GM12878 (cell line): ENCODE measurements around the gene GLMP. TPM values are rescaled to one million over a fixed set of nuclear protein-coding genes. Genes with fewer than 3 reads are reported as not detected.

Source experiments
- ATAC-seq: fragments of 200-7000 bp; cut with Tn5 transposase; 3 replicates; pipeline ENCODE4 v1.9.1; 2020; ENCODE audit warnings: mild to moderate bottlenecking, moderate library complexity
- BruUV-seq: library from RNA; stranded (reverse); fragments of 400-500 nt; replicated peaks from 2 replicates; lab custom pipeline; 2021; lab: Mats Ljungman, UMichigan
- CTCF ChIA-PET: fragments of 300-600 bp; sonication (Branson Sonifier 250); formaldehyde crosslinking; extraction: SDS; loops from one replicate; lab custom pipeline; 2021; ENCODE audit warnings: inconsistent platforms; lab: Yijun Ruan, JAX
- POLR2A ChIA-PET: fragments of 350-600 bp; formaldehyde crosslinking; extraction: SDS; loops from one replicate; lab custom pipeline; 2021; ENCODE audit warnings: inconsistent platforms; lab: Charles Lee
- RAD21 ChIA-PET: fragments of 300-600 bp; sonication (Branson Sonifier 250); formaldehyde crosslinking; loops from one replicate; lab custom pipeline; 2023; ENCODE audit warnings: antibody characterized with exemption; ENCODE audit not compliant: unreplicated experiment; lab: Charles Lee
- SMC1A ChIA-PET: fragments of 300-600 bp; sonication (Branson Sonifier 250); formaldehyde crosslinking; loops from one replicate; lab custom pipeline; 2023; ENCODE audit not compliant: unreplicated experiment, uncharacterized antibody; lab: Charles Lee
- DNase-seq: peaks from one replicate; pipeline ENCODE4 v3.0.0-alpha.2; 2011; ENCODE audit warnings: low read depth, low spot score
- FAIRE-seq: peaks from 3 replicates; lab custom pipeline; 2011; peaks lifted over from hg19 to GRCh38; lab: Jason Lieb, UNC
- H2AFZ ChIP-seq: 2 replicates; pipeline ENCODE4 v1.6.0; 2011; ENCODE audit warnings: low read depth, low read length, control low read depth; ENCODE audit not compliant: control insufficient read depth
- H3K27ac ChIP-seq: 2 replicates; pipeline ENCODE4 v1.5.1; 2011; ENCODE audit warnings: control low read depth; ENCODE audit not compliant: control insufficient read depth, insufficient read depth
- H3K27me3 ChIP-seq, 2 experiments: replicated peaks in 1 of 2; 2 replicates each; pipeline versions ENCODE4 v1.6.0 to v1.6.1; 2011; ENCODE audit warnings: low read length in 1 of 2; ENCODE audit not compliant: control insufficient read depth in 2 of 2, insufficient read depth in 2 of 2
- H3K36me3 ChIP-seq, 2 experiments: 2 replicates each; pipeline ENCODE4 v1.5.1; 2011; ENCODE audit warnings: low read length in 1 of 2; ENCODE audit not compliant: control insufficient read depth in 2 of 2, insufficient read depth in 2 of 2
- H3K4me1 ChIP-seq: 2 replicates; pipeline ENCODE4 v1.6.1; 2011; ENCODE audit warnings: mild to moderate bottlenecking, low read length, moderate library complexity, mixed read lengths; ENCODE audit not compliant: control insufficient read depth, insufficient read depth
- H3K4me2 ChIP-seq: 2 replicates; pipeline ENCODE4 v1.6.0; 2011; ENCODE audit warnings: control low read depth; ENCODE audit not compliant: control insufficient read depth, insufficient read depth
- H3K4me3 ChIP-seq: fragments of 200-600 bp; sonication (generic); 2 replicates; pipeline ENCODE4 v1.5.1; 2016
- H3K79me2 ChIP-seq: 2 replicates; pipeline ENCODE4 v1.6.0; 2011; ENCODE audit warnings: low read length; ENCODE audit not compliant: control insufficient read depth, insufficient read depth
- H3K9ac ChIP-seq: 2 replicates; pipeline ENCODE4 v1.8.0; 2011; ENCODE audit warnings: low read length, control low read depth, mixed read lengths; ENCODE audit not compliant: control insufficient read depth, insufficient read depth
- H3K9me3 ChIP-seq: replicated peaks from 3 replicates; pipeline ENCODE4 v1.5.1; 2011; ENCODE audit warnings: mild to moderate bottlenecking, low read length; ENCODE audit not compliant: control insufficient read depth, insufficient read depth
- H4K20me1 ChIP-seq: 2 replicates; pipeline ENCODE4 v1.6.0; 2011; ENCODE audit not compliant: control insufficient read depth, insufficient read depth
- CEBPB ChIP-seq, 2 experiments: fragments of 150-350 bp in 1 of 2; IDR thresholded peaks; 2 replicates each; pipeline ENCODE4 v1.6.1; 2012 to 2014; ENCODE audit warnings: low read depth in 2 of 2, low read length in 2 of 2, borderline replicate concordance in 1 of 2, inconsistent platforms in 1 of 2
- CHD2 ChIP-seq: IDR thresholded peaks from 2 replicates; pipeline ENCODE4 v1.6.1; 2011; ENCODE audit warnings: low read depth, low read length, improper control_type of control experiment, borderline replicate concordance
- EED ChIP-seq: sonication (generic); IDR thresholded peaks from 2 replicates; pipeline ENCODE4 v1.6.1; 2016; ENCODE audit warnings: antibody characterized with exemption, low read depth
- IRF5 ChIP-seq: fragments of 450-650 bp; IDR thresholded peaks from 2 replicates; pipeline ENCODE4 v1.6.1; 2017; ENCODE audit warnings: borderline replicate concordance
- LARP7 ChIP-seq: fragments of 450-650 bp; IDR thresholded peaks from 2 replicates; pipeline ENCODE4 v1.6.1; 2017; ENCODE audit warnings: mild to moderate bottlenecking
- NKRF ChIP-seq: fragments of 450-650 bp; conservative IDR thresholded peaks from 2 replicates; pipeline ENCODE4 v1.6.1; 2017; ENCODE audit warnings: mild to moderate bottlenecking, moderate library complexity
- PBX3 ChIP-seq: IDR thresholded peaks from 2 replicates; pipeline ENCODE4 v1.6.1; 2011; ENCODE audit warnings: mild to moderate bottlenecking, low read depth, low read length, moderate library complexity; ENCODE audit not compliant: insufficient replicate concordance
- RFX5 ChIP-seq: IDR thresholded peaks from 2 replicates; pipeline ENCODE4 v1.6.1; 2011; ENCODE audit warnings: low read depth, low read length, improper control_type of control experiment
- in situ Hi-C: fragments of 300-500 bp; cut with MboI; formaldehyde crosslinking; loops from 9 replicates; pipeline ENCODE4 v1.14.3; 2018; ENCODE audit warnings: mixed read lengths
- intact Hi-C: fragments of 100-400 bp; cut with micrococcal nuclease; formaldehyde crosslinking; loops from one replicate; pipeline ENCODE4 v1.14.2; 2022; ENCODE audit not compliant: unreplicated experiment
- polyA plus RNA-seq, 11 experiments: library from polyadenylated mRNA; depleted of rRNA in 4 of 11; unstranded in 6 of 11; stranded (reverse) in 5 of 11; fragments of >200 nt; fragmentation: Nextera tagmentation in 4 of 11; fragmentation: Illumina TruSeq in 1 of 11; extraction: Ambion mirVana in 4 of 11; extraction: Trizol in 1 of 11; gene quantifications; 1 replicate in 1 of 11; 2 replicates in 10 of 11; pipeline versions ENCODE4 v1.2.1 to v1.2.3, GENCODE V29; 2011 to 2016; ENCODE audit warnings: inconsistent platforms in 2 of 11, missing spikeins in 2 of 11, low read depth in 1 of 11
- total RNA-seq, 4 experiments: library from RNA; depleted of rRNA in 3 of 4; stranded (reverse); fragments of >200 nt in 3 of 4; fragmentation: Illumina TruSeq in 1 of 4; extraction: Trizol in 1 of 4; gene quantifications; 2 replicates each; pipeline versions ENCODE4 v1.2.1 to v1.2.3, GENCODE V29; 2013 to 2021
- TF ChIP-seq, protein P1 (sequence below): IDR thresholded peaks from 2 replicates; pipeline ENCODE4 v1.6.1; 2011; ENCODE audit warnings: borderline replicate concordance, low read depth, mild to moderate bottlenecking, moderate library complexity, low read length; ENCODE audit not compliant: insufficient read depth, poor library complexity, severe bottlenecking
- TF ChIP-seq, protein P2 (sequence below): fragments of 450-650 bp; IDR thresholded peaks from 2 replicates; pipeline ENCODE4 v1.6.1; 2016; ENCODE audit warnings: mild to moderate bottlenecking, moderate library complexity, borderline replicate concordance
- TF ChIP-seq, protein P3 (sequence below): fragments of 450-650 bp; IDR thresholded peaks from 2 replicates; pipeline ENCODE4 v1.6.1; 2017; ENCODE audit warnings: mild to moderate bottlenecking

GLMP gene
- total and polyA plus RNA-seq, 10 of the 15 experiments (the other 5 are each of a cell fraction or from before 2014, with no cell fraction given), result 4.4 to 30.0 (median 19.5) TPM

GRCh38 chr1:156276532-156276931 lies 18.9 kb downstream of the GLMP start:
- no peak for TF ChIP-seq CHD2
- no peak for TF ChIP-seq IRF5
- TF ChIP-seq, protein P1, sequence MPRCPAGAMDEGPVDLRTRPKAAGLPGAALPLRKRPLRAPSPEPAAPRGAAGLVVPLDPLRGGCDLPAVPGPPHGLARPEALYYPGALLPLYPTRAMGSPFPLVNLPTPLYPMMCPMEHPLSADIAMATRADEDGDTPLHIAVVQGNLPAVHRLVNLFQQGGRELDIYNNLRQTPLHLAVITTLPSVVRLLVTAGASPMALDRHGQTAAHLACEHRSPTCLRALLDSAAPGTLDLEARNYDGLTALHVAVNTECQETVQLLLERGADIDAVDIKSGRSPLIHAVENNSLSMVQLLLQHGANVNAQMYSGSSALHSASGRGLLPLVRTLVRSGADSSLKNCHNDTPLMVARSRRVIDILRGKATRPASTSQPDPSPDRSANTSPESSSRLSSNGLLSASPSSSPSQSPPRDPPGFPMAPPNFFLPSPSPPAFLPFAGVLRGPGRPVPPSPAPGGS, result no peak
- TF ChIP-seq, protein P2, sequence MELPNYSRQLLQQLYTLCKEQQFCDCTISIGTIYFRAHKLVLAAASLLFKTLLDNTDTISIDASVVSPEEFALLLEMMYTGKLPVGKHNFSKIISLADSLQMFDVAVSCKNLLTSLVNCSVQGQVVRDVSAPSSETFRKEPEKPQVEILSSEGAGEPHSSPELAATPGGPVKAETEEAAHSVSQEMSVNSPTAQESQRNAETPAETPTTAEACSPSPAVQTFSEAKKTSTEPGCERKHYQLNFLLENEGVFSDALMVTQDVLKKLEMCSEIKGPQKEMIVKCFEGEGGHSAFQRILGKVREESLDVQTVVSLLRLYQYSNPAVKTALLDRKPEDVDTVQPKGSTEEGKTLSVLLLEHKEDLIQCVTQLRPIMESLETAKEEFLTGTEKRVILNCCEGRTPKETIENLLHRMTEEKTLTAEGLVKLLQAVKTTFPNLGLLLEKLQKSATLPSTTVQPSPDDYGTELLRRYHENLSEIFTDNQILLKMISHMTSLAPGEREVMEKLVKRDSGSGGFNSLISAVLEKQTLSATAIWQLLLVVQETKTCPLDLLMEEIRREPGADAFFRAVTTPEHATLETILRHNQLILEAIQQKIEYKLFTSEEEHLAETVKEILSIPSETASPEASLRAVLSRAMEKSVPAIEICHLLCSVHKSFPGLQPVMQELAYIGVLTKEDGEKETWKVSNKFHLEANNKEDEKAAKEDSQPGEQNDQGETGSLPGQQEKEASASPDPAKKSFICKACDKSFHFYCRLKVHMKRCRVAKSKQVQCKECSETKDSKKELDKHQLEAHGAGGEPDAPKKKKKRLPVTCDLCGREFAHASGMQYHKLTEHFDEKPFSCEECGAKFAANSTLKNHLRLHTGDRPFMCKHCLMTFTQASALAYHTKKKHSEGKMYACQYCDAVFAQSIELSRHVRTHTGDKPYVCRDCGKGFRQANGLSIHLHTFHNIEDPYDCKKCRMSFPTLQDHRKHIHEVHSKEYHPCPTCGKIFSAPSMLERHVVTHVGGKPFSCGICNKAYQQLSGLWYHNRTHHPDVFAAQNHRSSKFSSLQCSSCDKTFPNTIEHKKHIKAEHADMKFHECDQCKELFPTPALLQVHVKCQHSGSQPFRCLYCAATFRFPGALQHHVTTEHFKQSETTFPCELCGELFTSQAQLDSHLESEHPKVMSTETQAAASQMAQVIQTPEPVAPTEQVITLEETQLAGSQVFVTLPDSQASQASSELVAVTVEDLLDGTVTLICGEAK, result no peak
- no peak for TF ChIP-seq LARP7
- TF ChIP-seq, protein P3, sequence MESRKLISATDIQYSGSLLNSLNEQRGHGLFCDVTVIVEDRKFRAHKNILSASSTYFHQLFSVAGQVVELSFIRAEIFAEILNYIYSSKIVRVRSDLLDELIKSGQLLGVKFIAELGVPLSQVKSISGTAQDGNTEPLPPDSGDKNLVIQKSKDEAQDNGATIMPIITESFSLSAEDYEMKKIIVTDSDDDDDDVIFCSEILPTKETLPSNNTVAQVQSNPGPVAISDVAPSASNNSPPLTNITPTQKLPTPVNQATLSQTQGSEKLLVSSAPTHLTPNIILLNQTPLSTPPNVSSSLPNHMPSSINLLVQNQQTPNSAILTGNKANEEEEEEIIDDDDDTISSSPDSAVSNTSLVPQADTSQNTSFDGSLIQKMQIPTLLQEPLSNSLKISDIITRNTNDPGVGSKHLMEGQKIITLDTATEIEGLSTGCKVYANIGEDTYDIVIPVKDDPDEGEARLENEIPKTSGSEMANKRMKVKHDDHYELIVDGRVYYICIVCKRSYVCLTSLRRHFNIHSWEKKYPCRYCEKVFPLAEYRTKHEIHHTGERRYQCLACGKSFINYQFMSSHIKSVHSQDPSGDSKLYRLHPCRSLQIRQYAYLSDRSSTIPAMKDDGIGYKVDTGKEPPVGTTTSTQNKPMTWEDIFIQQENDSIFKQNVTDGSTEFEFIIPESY, result no peak
- no peak for TF ChIP-seq CEBPB (IDR thresholded peaks at IDR 0.05; ENCODE audit: borderline replicate concordance in 1 of 2, low read depth in 2 of 2, low read length in 2 of 2)
- TF ChIP-seq PBX3, result no peak
- no peak for TF ChIP-seq NKRF
- TF ChIP-seq EED, result no peak
- no peak for TF ChIP-seq RFX5
- FAIRE-seq (no peak), ATAC-seq (no peak), DNase-seq (no peak)
- Histone ChIP-seq H3K36me3 (peaks cover 25 to 58% of the 10 kb centered on the region in 2 experiments), H3K9ac (no peak overlapping the region), H2AFZ (no peak overlapping the region), H4K20me1 (no peaks in the 10 kb centered on the region), H3K79me2 (peaks cover 30% of the 10 kb centered on the region), H3K9me3 (no peaks in the 10 kb centered on the region), H3K4me3 (no peak overlapping the region), H3K4me1 (peaks cover 8% of the 10 kb centered on the region; the same call in 1 of the 2 replicates), H3K27me3 (no peaks in the 10 kb centered on the region), H3K4me2 (no peak overlapping the region), H3K27ac (no peak overlapping the region)
- BruUV-seq, result no TSS peak
- intact Hi-C loops (no loop called here), in situ Hi-C loops (no loop called here)
- ChIA-PET POLR2A (interaction anchor here (0.5 to 0.9 kb wide), 3 partner anchors 12 to 112 kb away, joined by 3 to 4 read pairs (median 4); no protein-coding TSS in a partner anchor), SMC1A (no interaction called here), RAD21 (no interaction called here), CTCF (no interaction called here)
